Measurements from ENCODE around the gene FBXO42.
"Not testable (repeated sequence)": the region's sequence is repeated elsewhere in the genome, so short reads cannot be mapped to it uniquely, and the experiment has no call there.

FBXO42 gene

DNA sequence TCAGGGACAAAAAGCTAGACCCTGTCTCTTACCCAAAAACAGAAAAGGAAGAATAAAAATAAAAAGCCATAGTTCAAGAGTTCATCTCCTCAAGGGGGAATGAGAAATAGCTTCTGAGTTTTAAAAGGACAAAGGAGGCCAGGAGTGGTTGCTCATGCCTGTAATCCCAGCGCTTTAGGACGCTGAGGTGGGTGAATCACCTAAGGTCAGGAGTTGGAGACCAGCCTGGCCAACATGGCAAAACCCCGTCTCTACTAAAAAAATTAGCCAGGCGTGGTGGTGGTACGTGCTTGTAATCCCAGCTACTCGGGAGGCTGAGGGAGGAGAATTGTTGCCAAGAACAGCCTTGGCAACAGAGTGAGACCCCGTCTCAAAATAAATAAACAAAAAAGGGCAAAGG is 76.7 kb downstream of the FBXO42 start:
- DNase-seq (ENCODE audit: extremely low read depth, low read depth), result no peak
- TF ChIP-seq, protein P1, sequence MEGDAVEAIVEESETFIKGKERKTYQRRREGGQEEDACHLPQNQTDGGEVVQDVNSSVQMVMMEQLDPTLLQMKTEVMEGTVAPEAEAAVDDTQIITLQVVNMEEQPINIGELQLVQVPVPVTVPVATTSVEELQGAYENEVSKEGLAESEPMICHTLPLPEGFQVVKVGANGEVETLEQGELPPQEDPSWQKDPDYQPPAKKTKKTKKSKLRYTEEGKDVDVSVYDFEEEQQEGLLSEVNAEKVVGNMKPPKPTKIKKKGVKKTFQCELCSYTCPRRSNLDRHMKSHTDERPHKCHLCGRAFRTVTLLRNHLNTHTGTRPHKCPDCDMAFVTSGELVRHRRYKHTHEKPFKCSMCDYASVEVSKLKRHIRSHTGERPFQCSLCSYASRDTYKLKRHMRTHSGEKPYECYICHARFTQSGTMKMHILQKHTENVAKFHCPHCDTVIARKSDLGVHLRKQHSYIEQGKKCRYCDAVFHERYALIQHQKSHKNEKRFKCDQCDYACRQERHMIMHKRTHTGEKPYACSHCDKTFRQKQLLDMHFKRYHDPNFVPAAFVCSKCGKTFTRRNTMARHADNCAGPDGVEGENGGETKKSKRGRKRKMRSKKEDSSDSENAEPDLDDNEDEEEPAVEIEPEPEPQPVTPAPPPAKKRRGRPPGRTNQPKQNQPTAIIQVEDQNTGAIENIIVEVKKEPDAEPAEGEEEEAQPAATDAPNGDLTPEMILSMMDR (IDR thresholded peaks at IDR 0.05; ENCODE audit: low read depth, low read length), result no peak

- TF ChIP-seq, protein P1 (IDR thresholded peaks at IDR 0.05; ENCODE audit: low read depth, low read length), result no peak
- no peak for DNase-seq (ENCODE audit: extremely low read depth, low read depth)
Observed at GRCh38 chr1:16267690-16268180, 84.5 kb downstream of the FBXO42 start.

GRCh38 chr1:16266411-16267118 is 85.7 kb downstream of the FBXO42 start:
- TF ChIP-seq, protein P1 (IDR thresholded peaks at IDR 0.05; ENCODE audit: low read depth, low read length), result no peak
- DNase-seq (ENCODE audit: extremely low read depth, low read depth), result no peak

- no peak for DNase-seq (ENCODE audit: extremely low read depth, low read depth)
- TF ChIP-seq, protein P1 (IDR thresholded peaks at IDR 0.05; ENCODE audit: low read depth, low read length), result no peak
Observed at GRCh38 chr1:16262067-16262466, 90.2 kb downstream of the FBXO42 start.

DNA sequence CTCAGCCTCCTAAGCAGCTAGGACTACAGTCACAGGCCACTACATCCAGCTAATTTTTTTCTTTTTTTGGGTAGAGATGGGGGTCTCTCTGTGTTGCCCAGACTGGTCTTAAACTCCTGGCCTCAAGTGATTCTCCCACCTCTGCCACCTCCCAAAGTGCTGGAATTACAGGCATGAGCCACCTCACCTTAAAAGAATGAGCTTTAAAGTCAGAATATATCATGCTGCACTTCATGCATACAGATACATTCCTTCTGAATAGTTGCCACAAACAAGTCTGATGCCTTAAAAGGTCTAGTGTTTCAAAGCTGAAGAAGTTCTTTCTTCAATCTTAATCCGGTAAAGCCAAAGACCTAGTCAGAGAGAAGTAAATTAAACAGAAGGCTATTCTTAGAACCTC is 91.5 kb downstream of the FBXO42 start:
- TF ChIP-seq, protein P1 (IDR thresholded peaks at IDR 0.05; ENCODE audit: low read depth, low read length), result no peak
- DNase-seq (ENCODE audit: extremely low read depth, low read depth), result no peak

- DNase-seq (ENCODE audit: extremely low read depth, low read depth), result no peak
- TF ChIP-seq, protein P1 (IDR thresholded peaks at IDR 0.05; ENCODE audit: low read depth, low read length), result no peak
Observed at GRCh38 chr1:16258591-16259135, 93.6 kb downstream of the FBXO42 start.

DNA sequence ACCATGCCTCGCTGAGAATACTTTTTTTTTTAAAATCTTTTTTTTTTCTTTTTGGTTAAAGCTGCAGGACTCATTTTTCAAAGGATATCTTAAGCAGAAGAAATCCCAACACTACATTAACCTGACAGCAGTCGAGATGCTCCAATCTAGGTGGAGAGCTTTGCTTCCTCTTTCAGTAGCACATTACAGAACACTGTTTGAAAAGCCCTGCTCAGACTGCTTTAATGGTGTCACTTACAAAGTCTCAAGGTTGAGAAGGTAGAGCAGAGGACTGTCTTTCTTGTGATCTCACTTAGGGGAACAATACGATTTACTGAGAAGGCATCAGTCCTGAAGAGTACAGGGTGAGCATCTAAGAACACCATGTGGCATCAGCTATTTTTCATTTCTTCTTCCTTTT is 94.3 kb downstream of the FBXO42 start:
- no peak for DNase-seq (ENCODE audit: extremely low read depth, low read depth)
- TF ChIP-seq, protein P1 (IDR thresholded peaks at IDR 0.05; ENCODE audit: low read depth, low read length), result no peak

- DNase-seq (ENCODE audit: extremely low read depth, low read depth), result not testable (repeated sequence)
Observed at GRCh38 chr1:16257556-16257955, 94.7 kb downstream of the FBXO42 start.
